H1 (cell line): ENCODE results near the gene RNASET2. TPM values are rescaled to one million over a fixed set of nuclear protein-coding genes. Genes with fewer than 3 reads are reported as not detected.

Experiments
- polyA plus RNA-seq, 7 experiments: library from polyadenylated mRNA; depleted of rRNA in 3 of 7; stranded (reverse) in 5 of 7; unstranded in 2 of 7; fragments of >200 nt in 5 of 7; fragments of 200-250 nt in 2 of 7; gene quantifications; 1 replicate in 5 of 7; 2 replicates in 1 of 7; 4 replicates in 1 of 7; pipeline versions ENCODE4 v1.2.1 to v1.2.3, GENCODE V29; 2011 to 2013; ENCODE audit warnings: missing spikeins in 2 of 7, mixed read lengths in 2 of 7
- total RNA-seq: library from RNA; stranded (reverse); fragmentation: NEBNext Ultra II Directional; extraction: Animal tissue kit (Norgen Biotek cat#: 25700); gene quantifications from 2 replicates; pipeline ENCODE4 v1.2.1, GENCODE V29; 2021
- TF ChIP-seq, protein P1 (sequence below), 3 experiments: IDR thresholded peaks; 1 replicate in 2 of 3; 2 replicates in 1 of 3; pipeline versions ENCODE4 v1.5.1 to v1.6.1; 2011; ENCODE audit warnings: low read length in 3 of 3, mild to moderate bottlenecking in 3 of 3, inconsistent platforms in 2 of 3, low read depth in 1 of 3, moderate library complexity in 1 of 3; ENCODE audit not compliant: insufficient read depth in 1 of 3; ENCODE audit errors: control extremely low read depth in 1 of 3

The RNASET2 gene
- total and polyA plus RNA-seq, 2 of the 8 experiments (the other 6 are each of a cell fraction or from before 2014, with no cell fraction given), result 15.7 to 22.9 TPM

DNA sequence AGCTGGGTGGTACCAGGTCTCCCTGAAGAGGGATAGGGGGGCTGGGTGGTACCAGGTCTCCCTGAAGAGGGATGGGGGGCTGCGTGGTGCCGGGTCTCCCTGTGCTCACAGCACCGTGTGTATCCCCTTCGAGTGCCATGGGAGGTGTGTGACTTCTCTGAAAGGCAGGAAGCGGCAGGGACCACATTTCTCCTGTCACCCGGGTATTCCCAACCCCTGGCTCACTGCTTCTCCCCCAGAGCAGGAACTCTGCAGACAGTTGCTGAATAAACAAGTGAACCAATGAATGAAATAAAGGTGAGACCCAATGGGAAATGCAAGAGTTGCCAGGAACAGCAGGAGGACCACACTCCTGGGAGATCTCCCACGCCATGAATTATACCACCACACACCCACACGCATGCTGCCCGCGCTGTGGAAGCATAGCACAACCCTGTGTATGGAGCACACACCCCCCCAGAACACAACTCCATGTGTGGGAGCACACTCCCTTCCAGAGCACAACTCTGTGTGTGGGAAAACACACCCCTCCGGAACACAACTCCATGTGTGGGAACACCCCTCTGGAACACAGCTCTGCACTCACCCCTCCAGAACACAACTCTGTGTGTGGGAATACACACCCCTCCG lies 50.7 kb downstream of the RNASET2 start (continued):
- TF ChIP-seq, protein P1, sequence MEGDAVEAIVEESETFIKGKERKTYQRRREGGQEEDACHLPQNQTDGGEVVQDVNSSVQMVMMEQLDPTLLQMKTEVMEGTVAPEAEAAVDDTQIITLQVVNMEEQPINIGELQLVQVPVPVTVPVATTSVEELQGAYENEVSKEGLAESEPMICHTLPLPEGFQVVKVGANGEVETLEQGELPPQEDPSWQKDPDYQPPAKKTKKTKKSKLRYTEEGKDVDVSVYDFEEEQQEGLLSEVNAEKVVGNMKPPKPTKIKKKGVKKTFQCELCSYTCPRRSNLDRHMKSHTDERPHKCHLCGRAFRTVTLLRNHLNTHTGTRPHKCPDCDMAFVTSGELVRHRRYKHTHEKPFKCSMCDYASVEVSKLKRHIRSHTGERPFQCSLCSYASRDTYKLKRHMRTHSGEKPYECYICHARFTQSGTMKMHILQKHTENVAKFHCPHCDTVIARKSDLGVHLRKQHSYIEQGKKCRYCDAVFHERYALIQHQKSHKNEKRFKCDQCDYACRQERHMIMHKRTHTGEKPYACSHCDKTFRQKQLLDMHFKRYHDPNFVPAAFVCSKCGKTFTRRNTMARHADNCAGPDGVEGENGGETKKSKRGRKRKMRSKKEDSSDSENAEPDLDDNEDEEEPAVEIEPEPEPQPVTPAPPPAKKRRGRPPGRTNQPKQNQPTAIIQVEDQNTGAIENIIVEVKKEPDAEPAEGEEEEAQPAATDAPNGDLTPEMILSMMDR (IDR thresholded peaks at IDR 0.05; ENCODE audit: control extremely low read depth in 1 of 3, insufficient read depth in 1 of 3, low read depth in 1 of 3, low read length in 3 of 3), result no peak
